GM04503 (cell line): Measurements from ENCODE around the gene ABCC9.
"Not testable (repeated sequence)": the region's sequence is repeated elsewhere in the genome, so short reads cannot be mapped to it uniquely, and the experiment has no call there.

Experiments
- DNase-seq: peaks from one replicate; pipeline ENCODE4 v3.0.0-alpha.2; 2012; ENCODE audit warnings: low read depth

Gene ABCC9

GRCh38 chr12:21933656-21934055 lies 7.6 kb downstream of the ABCC9 start:
- DNase-seq, result no peak

GRCh38 chr12:21929972-21930371 lies 11.3 kb downstream of the ABCC9 start:
- DNase-seq, result not testable (repeated sequence)

GRCh38 chr12:21925296-21925913 lies 15.8 kb downstream of the ABCC9 start:
- no peak for DNase-seq

- no peak for DNase-seq
These were observed 19.8 kb downstream of the ABCC9 start for GRCh38 chr12:21921436-21921835.

- no peak for DNase-seq
These were observed 22.8 kb downstream of the ABCC9 start for GRCh38 chr12:21918456-21918855.

- DNase-seq, result no peak
These were observed 27.4 kb downstream of the ABCC9 start for GRCh38 chr12:21913823-21914222.

GRCh38 chr12:21912318-21912717 lies 28.9 kb downstream of the ABCC9 start:
- DNase-seq, result no peak

GRCh38 chr12:21911832-21912231 lies 29.4 kb downstream of the ABCC9 start:
- no peak for DNase-seq

- DNase-seq, result no peak
These were observed 30.6 kb downstream of the ABCC9 start for GRCh38 chr12:21910657-21911056.

GRCh38 chr12:21907948-21908837 lies 33.0 kb downstream of the ABCC9 start:
- DNase-seq, result no peak

- peak; percentile 15 for DNase-seq
These were observed 34.2 kb downstream of the ABCC9 start for GRCh38 chr12:21906919-21907493.

GRCh38 chr12:21899532-21899931 lies 41.7 kb downstream of the ABCC9 start:
- not testable (repeated sequence) for DNase-seq

GRCh38 chr12:21895651-21896050 lies 45.6 kb downstream of the ABCC9 start:
- no peak for DNase-seq

- DNase-seq, result no peak
These were observed 46.2 kb downstream of the ABCC9 start for GRCh38 chr12:21894792-21895595.

- no peak for DNase-seq
These were observed 47.3 kb downstream of the ABCC9 start for GRCh38 chr12:21893924-21894323.

GRCh38 chr12:21892341-21892740 lies 48.9 kb downstream of the ABCC9 start:
- no peak for DNase-seq

- no peak for DNase-seq
These were observed 49.4 kb downstream of the ABCC9 start for GRCh38 chr12:21891751-21892217.

- no peak for DNase-seq
These were observed 52.9 kb downstream of the ABCC9 start for GRCh38 chr12:21888276-21888863.

GRCh38 chr12:21884936-21885335 lies 56.3 kb downstream of the ABCC9 start:
- DNase-seq, result no peak

GRCh38 chr12:21882635-21883034 lies 58.6 kb downstream of the ABCC9 start:
- DNase-seq, result no peak

- DNase-seq, result no peak
These were observed 59.3 kb downstream of the ABCC9 start for GRCh38 chr12:21881965-21882364.

- DNase-seq, result no peak
These were observed 61.9 kb downstream of the ABCC9 start for GRCh38 chr12:21879312-21879711.
